B cell (primary cell): ENCODE measurements around the gene CD101. TPM values are rescaled to one million over a fixed set of nuclear protein-coding genes. Genes with fewer than 3 reads are reported as not detected.

Experiments
- ATAC-seq: fragments of 200-7000 bp; cut with Tn5 transposase; one replicate; pipeline ENCODE4 v1.10.0; 2021; ENCODE audit warnings: low read depth, mild to moderate bottlenecking, moderate number of reproducible peaks, moderate library complexity
- CTCF ChIA-PET: fragments of 350-600 bp; sonication (Branson Sonifier 250); formaldehyde crosslinking; loops from one replicate; lab custom pipeline; 2021; ENCODE audit warnings: antibody characterized with exemption, inconsistent platforms; lab: Charles Lee
- POLR2A ChIA-PET: fragments of 350-600 bp; sonication (Branson Sonifier 250); formaldehyde crosslinking; loops from one replicate; lab custom pipeline; 2021; ENCODE audit warnings: antibody characterized with exemption; lab: Charles Lee
- DNase-seq: peaks from one replicate; pipeline ENCODE4 v3.0.0; 2013
- H2AFZ ChIP-seq: 2 replicates; pipeline ENCODE4 v1.6.1; 2012; ENCODE audit warnings: mild to moderate bottlenecking, low read depth, low read length; ENCODE audit not compliant: insufficient read depth, poor library complexity, severe bottlenecking
- H3K27ac ChIP-seq, 2 donors: 1 replicate in 1 of 2; 2 replicates in 1 of 2; pipeline ENCODE4 v1.5.1; 2012 to 2013; ENCODE audit warnings: low read length in 2 of 2, mild to moderate bottlenecking in 2 of 2, moderate library complexity in 1 of 2
- H3K27me3 ChIP-seq, 4 experiments: fragments of 200-600 bp in 1 of 4; sonication (generic) in 1 of 4; replicated peaks in 1 of 4; 1 replicate in 2 of 4; 2 replicates in 2 of 4; pipeline versions ENCODE4 v1.6.1 to v1.7.0; 2013 to 2016; ENCODE audit warnings: low read length in 3 of 4, mild to moderate bottlenecking in 2 of 4, mixed read lengths in 1 of 4, moderate library complexity in 1 of 4; ENCODE audit not compliant: insufficient read depth in 4 of 4, control insufficient read depth in 3 of 4; ENCODE audit errors: control extremely low read depth in 1 of 4
- H3K36me3 ChIP-seq, 2 experiments: replicated peaks in 1 of 2; 1 replicate in 1 of 2; 2 replicates in 1 of 2; pipeline versions ENCODE4 v1.6.1 to v1.7.1; 2013; ENCODE audit warnings: low read length in 1 of 2; ENCODE audit not compliant: insufficient read depth in 2 of 2, control insufficient read depth in 1 of 2; ENCODE audit errors: control extremely low read depth in 1 of 2, extremely low read depth in 1 of 2
- H3K4me1 ChIP-seq, 2 donors: fragments of 200-600 bp in 1 of 2; sonication (generic) in 1 of 2; 1 replicate in 1 of 2; 2 replicates in 1 of 2; pipeline versions ENCODE4 v1.5.1 to v1.6.1; 2013 to 2017; ENCODE audit warnings: low read length in 2 of 2; ENCODE audit not compliant: control insufficient read depth in 2 of 2, insufficient read depth in 2 of 2
- H3K4me2 ChIP-seq: replicated peaks from 2 replicates; pipeline ENCODE3; 2012; ENCODE audit warnings: mild to moderate bottlenecking, low read depth, low read length; ENCODE audit not compliant: poor library complexity, severe bottlenecking
- H3K4me3 ChIP-seq, 5 experiments: fragments of 200-600 bp in 1 of 5; sonication (generic) in 1 of 5; 1 replicate in 3 of 5; 2 replicates in 2 of 5; pipeline versions ENCODE4 v1.5.1 to v1.7.0; 2011 to 2016; ENCODE audit warnings: low read length in 4 of 5, mild to moderate bottlenecking in 4 of 5, low read depth in 2 of 5, control low read depth in 1 of 5, moderate library complexity in 1 of 5; ENCODE audit not compliant: insufficient read depth in 1 of 5; ENCODE audit errors: control extremely low read depth in 1 of 5, extremely low read depth in 1 of 5
- H3K79me2 ChIP-seq: fragments of 200-600 bp; sonication (generic); one replicate; pipeline ENCODE4 v1.6.0; 2016; ENCODE audit warnings: low read length; ENCODE audit not compliant: control insufficient read depth, insufficient read depth
- H3K9ac ChIP-seq: fragments of 200-600 bp; sonication (generic); 2 replicates; pipeline ENCODE4 v1.6.1; 2017; ENCODE audit warnings: mild to moderate bottlenecking, low read length, moderate library complexity
- H3K9me3 ChIP-seq, 3 donors: one replicate each; pipeline versions ENCODE4 v1.6.1 to v1.7.1; 2013; ENCODE audit warnings: low read length in 2 of 3; ENCODE audit not compliant: control insufficient read depth in 2 of 3, insufficient read depth in 1 of 3; ENCODE audit errors: control extremely low read depth in 1 of 3
- H4K20me1 ChIP-seq: 2 replicates; pipeline ENCODE4 v1.6.0; 2012; ENCODE audit warnings: mild to moderate bottlenecking, low read length; ENCODE audit not compliant: insufficient read depth, control insufficient read depth, poor library complexity, severe bottlenecking
- H3K27ac Mint-ChIP-seq: one replicate; pipeline ENCODE4 v1.8.0; 2021; ENCODE audit warnings: mixed read lengths
- H3K27me3 Mint-ChIP-seq: one replicate; pipeline ENCODE4 v1.8.0; 2021; ENCODE audit warnings: mixed read lengths
- H3K4me1 Mint-ChIP-seq: one replicate; pipeline ENCODE4 v1.8.0; 2021; ENCODE audit warnings: mixed read lengths
- H3K4me3 Mint-ChIP-seq: one replicate; pipeline ENCODE4 v1.8.0; 2021; ENCODE audit warnings: mixed read lengths
- H3K9me3 Mint-ChIP-seq: one replicate; pipeline ENCODE4 v1.8.0; 2022; ENCODE audit warnings: mixed read lengths; ENCODE audit not compliant: insufficient read depth
- CTCF ChIP-seq: fragments of 200-600 bp; IDR thresholded peaks from one replicate; pipeline ENCODE4 v1.8.0; 2022; ENCODE audit warnings: antibody characterized with exemption, mild to moderate bottlenecking
- EZH2 ChIP-seq: IDR thresholded peaks from 2 replicates; pipeline ENCODE4 v1.6.1; 2012; ENCODE audit warnings: borderline replicate concordance, low read depth, mild to moderate bottlenecking, moderate library complexity, low read length; ENCODE audit not compliant: insufficient read depth, poor library complexity, severe bottlenecking
- WGBS: methylation state at CpG from one replicate; pipeline ENCODE4 v1.1.5; 2013; ENCODE audit warnings: missing lambda C conversion rate; ENCODE audit not compliant: insufficient coverage; 5-methylcytosine and 5-hydroxymethylcytosine counted together
- intact Hi-C: fragments of 100-400 bp; cut with micrococcal nuclease; formaldehyde crosslinking; loops from one replicate; pipeline ENCODE4 v1.10.0; 2022
- polyA plus RNA-seq: library from polyadenylated mRNA; depleted of rRNA; stranded (reverse); fragments of >200 nt; gene quantifications from 2 replicates; pipeline ENCODE4 v1.2.3, GENCODE V29; 2012
- total RNA-seq, 2 donors: library from RNA; stranded (reverse); fragments of 120-200 nt in 1 of 2; gene quantifications; 1 replicate in 1 of 2; 2 replicates in 1 of 2; pipeline versions ENCODE4 v1.2.3 to v1.2.4, GENCODE V29; 2013 to 2022

The CD101 gene
- total and polyA plus RNA-seq, 2 donors (not counting 1 experiment from before 2014, with no cell fraction given), result 0.19 TPM; not detected in 1

GRCh38 chr1:117076648-117077047 is 75.1 kb downstream of the CD101 start:
- peaks cover 26 to 62% of the 10 kb centered on the region in 2 experiments for H3K36me3 ChIP-seq

GRCh38 chr1:117077267-117077666 is 75.7 kb downstream of the CD101 start:
- no peak overlapping the region for H3K27ac Mint-ChIP-seq
- TF ChIP-seq EZH2 (no peak), CTCF (no peak)

More at GRCh38 chr1:117076648-117077047, 75.1 kb downstream of the CD101 start:
- TF ChIP-seq CTCF (no peak), EZH2 (no peak)
- Mint-ChIP-seq H3K4me1 (no peaks in the 10 kb centered on the region), H3K27me3 (no peaks in the 10 kb centered on the region), H3K4me3 (no peak overlapping the region), H3K27ac (no peak overlapping the region), H3K9me3 (no peaks in the 10 kb centered on the region)
- ChIA-PET POLR2A (no interaction called here), CTCF (no interaction called here)
- Histone ChIP-seq H3K9ac (no peak overlapping the region), H4K20me1 (no peaks in the 10 kb centered on the region), H3K4me3 (no peak overlapping the region), H2AFZ (no peak overlapping the region), H3K27me3 (no peaks in the 10 kb centered on the region), H3K4me2 (no peak overlapping the region), H3K79me2 (no peaks in the 10 kb centered on the region), H3K27ac (no peak overlapping the region), H3K4me1 (no peaks in the 10 kb centered on the region), H3K9me3 (no peaks in the 10 kb centered on the region)
- DNase-seq (no peak), ATAC-seq (no peak)
- 100% methylated on average over 3 of the region's 5 CpGs for WGBS
- intact Hi-C loops, result no loop called here

More at GRCh38 chr1:117077267-117077666, 75.7 kb downstream of the CD101 start:
- CTCF ChIA-PET, result interaction anchor here (0.6 kb wide), 1 partner anchor 12 kb away, joined by 4 read pairs; no protein-coding TSS in a partner anchor
- no peaks in the 10 kb centered on the region for H3K27me3 ChIP-seq
- WGBS, result 0% methylated on average over 1 of the region's 3 CpGs
- no peaks in the 10 kb centered on the region for H3K9me3 ChIP-seq
- H3K4me2 ChIP-seq, result no peak overlapping the region
- DNase-seq (no peak), ATAC-seq (no peak)
- intact Hi-C loops, result no loop called here
- peaks cover 30 to 64% of the 10 kb centered on the region in 2 experiments for H3K36me3 ChIP-seq
- no peaks in the 10 kb centered on the region for H4K20me1 ChIP-seq
- H3K4me1 ChIP-seq, result no peaks in the 10 kb centered on the region
- no peak overlapping the region for H3K4me3 ChIP-seq
- POLR2A ChIA-PET, result no interaction called here
- Mint-ChIP-seq H3K27me3 (no peaks in the 10 kb centered on the region), H3K4me3 (no peak overlapping the region), H3K4me1 (no peaks in the 10 kb centered on the region), H3K9me3 (no peaks in the 10 kb centered on the region)
- no peak overlapping the region for H2AFZ ChIP-seq
- H3K9ac ChIP-seq, result no peak overlapping the region
- H3K27ac ChIP-seq, result no peak overlapping the region
- H3K79me2 ChIP-seq, result no peaks in the 10 kb centered on the region
